K562 (cell line): ENCODE results near the gene CTNNA3. TPM values are rescaled to one million over a fixed set of nuclear protein-coding genes. Genes with fewer than 3 reads are reported as not detected.

Experiments used
- DIDO1 ChIP-seq: fragments of 450-650 bp; IDR thresholded peaks from 2 replicates; pipeline ENCODE4 v1.6.1; 2016; ENCODE audit warnings: low read depth, missing biosample characterization, missing genetic modification characterization
- E2F5 ChIP-seq: sonication (generic); formaldehyde crosslinking; IDR thresholded peaks from 2 replicates; pipeline ENCODE4 v1.8.0; 2022; ENCODE audit warnings: mild to moderate bottlenecking, missing genetic modification reagents
- FUS ChIP-seq: fragments of 200-400 bp; formaldehyde crosslinking; optimal IDR thresholded peaks from 2 replicates; pipeline ENCODE3; 2017; ENCODE audit warnings: low read depth, low read length
- MAFK ChIP-seq: IDR thresholded peaks from 2 replicates; pipeline ENCODE4 v1.6.1; 2011; ENCODE audit warnings: low read length, improper control_type of control experiment
- NCOA1 ChIP-seq: fragments of 450-650 bp; IDR thresholded peaks from 2 replicates; pipeline ENCODE4 v1.6.1; 2016; ENCODE audit warnings: low read depth
- PCBP1 ChIP-seq: fragments of 200-400 bp; formaldehyde crosslinking; IDR thresholded peaks from 2 replicates; pipeline ENCODE4 v1.6.1; 2018; ENCODE audit warnings: mild to moderate bottlenecking, low read depth, low read length; ENCODE audit not compliant: poor library complexity, severe bottlenecking
- POLR2AphosphoS2 ChIP-seq: IDR thresholded peaks from 2 replicates; pipeline ENCODE4 v1.6.1; 2012; ENCODE audit warnings: low read length, improper control_type of control experiment
- PPARD ChIP-seq: fragments of 250-450 bp; sonication (Bioruptor Pico); IDR thresholded peaks from 2 replicates; pipeline ENCODE4 v1.8.0; 2022; ENCODE audit warnings: inconsistent platforms, mild to moderate bottlenecking, moderate library complexity
- TRIM28 ChIP-seq: fragments of 450-650 bp; IDR thresholded peaks from 2 replicates; pipeline ENCODE4 v1.6.1; 2017
- U2AF1 ChIP-seq: fragments of 200-400 bp; formaldehyde crosslinking; optimal IDR thresholded peaks from 2 replicates; pipeline ENCODE3; 2017; ENCODE audit warnings: mild to moderate bottlenecking, low read depth, low read length, moderate library complexity
- USF2 ChIP-seq: sonication (generic); formaldehyde crosslinking; IDR thresholded peaks from 2 replicates; pipeline ENCODE4 v1.5.0; 2020; ENCODE audit warnings: missing genetic modification reagents
- ZNF395 ChIP-seq: fragments of 200-800 bp; sonication (Bioruptor generic); IDR thresholded peaks from 2 replicates; pipeline ENCODE4 v1.6.1; 2017; ENCODE audit warnings: missing genetic modification characterization, missing compliant biosample characterization
- ZNF398 ChIP-seq: fragments of 250-450 bp; sonication (Bioruptor Pico); IDR thresholded peaks from 2 replicates; pipeline ENCODE4 v1.8.0; 2021; ENCODE audit warnings: moderate library complexity, mild to moderate bottlenecking, inconsistent platforms
- polyA plus RNA-seq, 8 experiments: library from polyadenylated mRNA; depleted of rRNA in 4 of 8; stranded (reverse) in 5 of 8; unstranded in 3 of 8; fragments of >200 nt; fragmentation: Nextera tagmentation in 2 of 8; fragmentation: Illumina TruSeq in 1 of 8; extraction: Ambion mirVana in 2 of 8; extraction: Trizol in 1 of 8; gene quantifications; 2 replicates each; pipeline versions ENCODE4 v1.2.1 to v1.2.3, GENCODE V29; 2011 to 2014; ENCODE audit warnings: inconsistent platforms in 1 of 8, missing spikeins in 1 of 8
- total RNA-seq, 7 experiments: library from RNA; depleted of rRNA in 6 of 7; stranded (reverse); fragments of >200 nt in 6 of 7; fragmentation: Illumina TruSeq in 2 of 7; extraction: Trizol in 2 of 7; gene quantifications; 2 replicates each; pipeline versions ENCODE4 v1.2.1 to v1.2.3, GENCODE V29; 2011 to 2021; ENCODE audit warnings: low replicate concordance in 1 of 7

CTNNA3 gene
- total and polyA plus RNA-seq, 9 of the 15 experiments (the other 6 are each of a cell fraction or from before 2014, with no cell fraction given), result 0.04 TPM; not detected in 8

- no peak for TF ChIP-seq POLR2AphosphoS2
- TF ChIP-seq E2F5 (CRISPR knock-in tag), result no peak
- no peak for TF ChIP-seq FUS
- no peak for TF ChIP-seq ZNF395 (CRISPR knock-in tag)
- TF ChIP-seq USF2, result no peak
- no peak for TF ChIP-seq PPARD (CRISPR knock-in tag)
- TF ChIP-seq NCOA1, result no peak
- no peak for TF ChIP-seq ZNF398 (CRISPR knock-in tag)
- no peak for TF ChIP-seq DIDO1 (tag)
- TF ChIP-seq U2AF1, result no peak
- TF ChIP-seq MAFK, result no peak
- no peak for TF ChIP-seq TRIM28
- TF ChIP-seq PCBP1, result no peak
These were observed 1223.8 kb downstream of the CTNNA3 start (continued) for GRCh38 chr10:66472156-66472555.
